Breast epithelium (tissue), 3 donors: ENCODE measurements around the gene RUNDC3A.

ENCODE experiments used
- POLR2AphosphoS5 ChIP-seq, 3 donors: sonication (generic); formaldehyde crosslinking; IDR thresholded peaks; one replicate each; pipeline ENCODE4 v1.6.1; 2017; ENCODE audit warnings: antibody characterized with exemption in 3 of 3
- TF ChIP-seq, protein P1 (sequence below), 3 donors: fragments of 450-650 bp; IDR thresholded peaks; one replicate each; pipeline ENCODE4 v1.5.1; 2016 to 2017; ENCODE audit warnings: antibody characterized with exemption in 3 of 3, mild to moderate bottlenecking in 3 of 3, moderate library complexity in 3 of 3

DNA sequence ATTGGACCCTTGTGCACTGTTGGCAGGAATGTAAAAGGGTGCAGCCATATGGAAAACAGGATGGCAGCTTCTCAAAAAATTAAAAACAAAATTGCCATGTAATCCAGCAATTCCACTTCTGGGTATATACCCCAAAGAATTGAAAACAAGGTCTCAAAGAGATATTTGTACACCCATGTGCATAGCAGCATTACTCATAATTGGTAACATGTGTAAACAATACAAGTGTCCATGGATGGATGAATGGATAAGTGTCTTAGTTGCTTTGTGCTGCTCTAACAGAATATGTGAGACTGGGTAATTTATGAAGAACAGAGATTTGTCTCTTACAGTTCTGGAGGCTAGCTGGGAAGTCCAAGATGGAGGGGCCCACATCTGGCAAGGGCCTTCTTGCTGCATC lies 3.8 kb upstream of the RUNDC3A start:
- TF ChIP-seq, protein P1, sequence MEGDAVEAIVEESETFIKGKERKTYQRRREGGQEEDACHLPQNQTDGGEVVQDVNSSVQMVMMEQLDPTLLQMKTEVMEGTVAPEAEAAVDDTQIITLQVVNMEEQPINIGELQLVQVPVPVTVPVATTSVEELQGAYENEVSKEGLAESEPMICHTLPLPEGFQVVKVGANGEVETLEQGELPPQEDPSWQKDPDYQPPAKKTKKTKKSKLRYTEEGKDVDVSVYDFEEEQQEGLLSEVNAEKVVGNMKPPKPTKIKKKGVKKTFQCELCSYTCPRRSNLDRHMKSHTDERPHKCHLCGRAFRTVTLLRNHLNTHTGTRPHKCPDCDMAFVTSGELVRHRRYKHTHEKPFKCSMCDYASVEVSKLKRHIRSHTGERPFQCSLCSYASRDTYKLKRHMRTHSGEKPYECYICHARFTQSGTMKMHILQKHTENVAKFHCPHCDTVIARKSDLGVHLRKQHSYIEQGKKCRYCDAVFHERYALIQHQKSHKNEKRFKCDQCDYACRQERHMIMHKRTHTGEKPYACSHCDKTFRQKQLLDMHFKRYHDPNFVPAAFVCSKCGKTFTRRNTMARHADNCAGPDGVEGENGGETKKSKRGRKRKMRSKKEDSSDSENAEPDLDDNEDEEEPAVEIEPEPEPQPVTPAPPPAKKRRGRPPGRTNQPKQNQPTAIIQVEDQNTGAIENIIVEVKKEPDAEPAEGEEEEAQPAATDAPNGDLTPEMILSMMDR (IDR thresholded peaks at IDR 0.05), result no peak
- no peak for TF ChIP-seq POLR2AphosphoS5 (IDR thresholded peaks at IDR 0.05)
